H1 (cell line): ENCODE measurements around the gene KCNQ1. TPM values are rescaled to one million over a fixed set of nuclear protein-coding genes. Genes with fewer than 3 reads are reported as not detected.

Experiments
- CTCF ChIA-PET: fragments of 300-600 bp; sonication (Branson Sonifier 250); formaldehyde crosslinking; loops from one replicate; lab custom pipeline; 2021; ENCODE audit not compliant: partially characterized antibody; lab: Charles Lee
- POLR2A ChIA-PET: fragments of 300-600 bp; sonication (Branson Sonifier 250); formaldehyde crosslinking; loops from one replicate; lab custom pipeline; 2021; ENCODE audit warnings: inconsistent platforms; ENCODE audit not compliant: partially characterized antibody; lab: Charles Lee
- DNase-seq, 2 experiments: peaks; one replicate each; pipeline versions ENCODE4 v3.0.0 to v3.0.0-alpha.2; 2010 to 2022; ENCODE audit warnings: low spot score in 2 of 2, low read depth in 1 of 2, mixed read lengths in 1 of 2
- FAIRE-seq: peaks from 2 replicates; lab custom pipeline; 2011; peaks lifted over from hg19 to GRCh38; lab: Jason Lieb, UNC
- H2AFZ ChIP-seq: 2 replicates; pipeline ENCODE4 v1.8.1; 2012; ENCODE audit warnings: low read length, inconsistent platforms
- H2AK5ac ChIP-seq: 2 replicates; pipeline ENCODE4 v1.6.1; 2013; ENCODE audit warnings: low read depth, low read length
- H2BK120ac ChIP-seq: replicated peaks from 2 replicates; pipeline ENCODE3; 2013; ENCODE audit warnings: low read depth, low read length, inconsistent platforms
- H2BK12ac ChIP-seq: 2 replicates; pipeline ENCODE4 v1.6.1; 2013; ENCODE audit warnings: low read depth, low read length
- H2BK15ac ChIP-seq: 2 replicates; pipeline ENCODE4 v1.6.1; 2013; ENCODE audit warnings: low read length
- H2BK20ac ChIP-seq: 2 replicates; pipeline ENCODE4 v1.6.1; 2013; ENCODE audit warnings: low read length
- H2BK5ac ChIP-seq: 2 replicates; pipeline ENCODE4 v1.6.1; 2013; ENCODE audit warnings: low read depth, low read length
- H3K14ac ChIP-seq: 2 replicates; pipeline ENCODE4 v1.6.1; 2013; ENCODE audit warnings: inconsistent platforms; ENCODE audit not compliant: insufficient read length
- H3K18ac ChIP-seq: 2 replicates; pipeline ENCODE4 v1.6.1; 2013; ENCODE audit warnings: low read length; ENCODE audit errors: extremely low read depth
- H3K23ac ChIP-seq: 2 replicates; pipeline ENCODE4 v1.6.1; 2013; ENCODE audit warnings: inconsistent platforms; ENCODE audit not compliant: insufficient read length
- H3K23me2 ChIP-seq: 2 replicates; pipeline ENCODE4 v1.6.1; 2013; ENCODE audit warnings: low read depth, low read length
- H3K27ac ChIP-seq: 2 replicates; pipeline ENCODE4 v1.6.1; 2011; ENCODE audit warnings: low read depth, low read length, inconsistent platforms
- H3K27me3 ChIP-seq, 4 experiments: replicated peaks in 1 of 4; 1 replicate in 1 of 4; 2 replicates in 3 of 4; pipeline versions ENCODE4 v1.6.1 to v1.8.1; 2011 to 2013; ENCODE audit warnings: low read length in 3 of 4, mild to moderate bottlenecking in 3 of 4, inconsistent platforms in 2 of 4, mixed read lengths in 2 of 4, moderate library complexity in 1 of 4; ENCODE audit not compliant: control insufficient read depth in 3 of 4, insufficient read depth in 3 of 4; ENCODE audit errors: extremely low read depth in 1 of 4
- H3K36me3 ChIP-seq, 4 experiments: 2 replicates each; pipeline versions ENCODE4 v1.6.1 to v1.8.1; 2011 to 2013; ENCODE audit warnings: mild to moderate bottlenecking in 4 of 4, low read length in 3 of 4, moderate library complexity in 2 of 4, control low read depth in 1 of 4, inconsistent platforms in 1 of 4; ENCODE audit not compliant: insufficient read depth in 4 of 4, control insufficient read depth in 2 of 4
- H3K4ac ChIP-seq: replicated peaks from 2 replicates; pipeline ENCODE3; 2013; ENCODE audit warnings: low read length, low read depth, mixed read lengths, inconsistent platforms; ENCODE audit not compliant: insufficient read length
- H3K4me1 ChIP-seq, 4 experiments: replicated peaks in 1 of 4; 1 replicate in 1 of 4; 2 replicates in 3 of 4; pipeline versions ENCODE4 v1.6.1 to v1.8.1; 2011 to 2013; ENCODE audit warnings: low read length in 3 of 4, inconsistent platforms in 2 of 4, mixed read lengths in 1 of 4; ENCODE audit not compliant: insufficient read depth in 4 of 4, control insufficient read depth in 3 of 4
- H3K4me2 ChIP-seq, 2 experiments: 2 replicates each; pipeline versions ENCODE4 v1.6.1 to v1.8.1; 2011 to 2013; ENCODE audit warnings: low read depth in 2 of 2, low read length in 2 of 2, control low read depth in 1 of 2, inconsistent platforms in 1 of 2, mild to moderate bottlenecking in 1 of 2; ENCODE audit not compliant: insufficient read depth in 1 of 2
- H3K4me3 ChIP-seq, 4 experiments: fragments of 200-600, 300-600 bp in 1 of 4; sonication (generic), shearing (Covaris generic), sonication (Bioruptor Twin) in 1 of 4; 2 replicates each; pipeline versions ENCODE4 v1.5.1 to v1.8.1; 2011 to 2016; ENCODE audit warnings: low read length in 4 of 4, low read depth in 3 of 4, control low read depth in 2 of 4, inconsistent platforms in 2 of 4, mild to moderate bottlenecking in 2 of 4, mixed read lengths in 1 of 4, moderate library complexity in 1 of 4; ENCODE audit not compliant: insufficient read depth in 2 of 4; ENCODE audit errors: extremely low read depth in 1 of 4
- H3K56ac ChIP-seq: replicated peaks from 2 replicates; pipeline ENCODE3; 2013; ENCODE audit warnings: low read depth, mild to moderate bottlenecking, mixed read lengths, low read length, inconsistent platforms; ENCODE audit not compliant: insufficient read length
- H3K79me1 ChIP-seq: 2 replicates; pipeline ENCODE4 v1.6.1; 2013; ENCODE audit warnings: low read depth, low read length, control low read depth
- H3K79me2 ChIP-seq, 2 experiments: 2 replicates each; pipeline versions ENCODE4 v1.6.1 to v1.8.1; 2012 to 2013; ENCODE audit warnings: low read length in 2 of 2, mild to moderate bottlenecking in 2 of 2, inconsistent platforms in 1 of 2; ENCODE audit not compliant: insufficient read depth in 2 of 2, control insufficient read depth in 1 of 2
- H3K9ac ChIP-seq, 4 experiments: replicated peaks in 1 of 4; 1 replicate in 1 of 4; 2 replicates in 3 of 4; pipeline versions ENCODE4 v1.6.1 to v1.8.1; 2011 to 2013; ENCODE audit warnings: low read depth in 3 of 4, low read length in 3 of 4, control low read depth in 2 of 4, mild to moderate bottlenecking in 2 of 4, moderate library complexity in 2 of 4, inconsistent platforms in 1 of 4; ENCODE audit errors: extremely low read depth in 1 of 4
- H3K9me3 ChIP-seq, 2 experiments: 2 replicates each; pipeline versions ENCODE4 v1.6.1 to v1.8.1; 2012 to 2013; ENCODE audit warnings: mild to moderate bottlenecking in 2 of 2, moderate library complexity in 2 of 2, control low read depth in 1 of 2, inconsistent platforms in 1 of 2, low read depth in 1 of 2, low read length in 1 of 2, mixed read lengths in 1 of 2; ENCODE audit not compliant: insufficient read depth in 2 of 2
- H4K20me1 ChIP-seq, 2 experiments: replicated peaks in 1 of 2; 2 replicates each; pipeline versions ENCODE3 to v1.8.1; 2011 to 2013; ENCODE audit warnings: inconsistent platforms in 2 of 2, low read length in 2 of 2, mild to moderate bottlenecking in 1 of 2; ENCODE audit not compliant: insufficient read depth in 2 of 2, control insufficient read depth in 1 of 2
- H4K5ac ChIP-seq: 2 replicates; pipeline ENCODE4 v1.6.1; 2013; ENCODE audit warnings: low read length, low read depth, mixed read lengths, inconsistent platforms; ENCODE audit not compliant: insufficient read length
- H4K8ac ChIP-seq: 2 replicates; pipeline ENCODE4 v1.8.0; 2013; ENCODE audit warnings: mild to moderate bottlenecking, moderate library complexity, low read length, inconsistent platforms; ENCODE audit not compliant: insufficient read depth; ENCODE audit errors: extremely low read depth
- H4K91ac ChIP-seq: replicated peaks from 2 replicates; pipeline ENCODE3; 2013; ENCODE audit warnings: low read length, mixed read lengths, inconsistent platforms; ENCODE audit not compliant: insufficient read length
- CBX8 ChIP-seq: fragments of 300-800, 300-1000 bp; sonication (generic); IDR thresholded peaks from 2 replicates; pipeline ENCODE4 v1.7.1; 2016; ENCODE audit warnings: low read depth, low read length, borderline replicate concordance
- CTBP2 ChIP-seq: IDR thresholded peaks from 2 replicates; pipeline ENCODE4 v1.7.0; 2011; ENCODE audit warnings: borderline replicate concordance, mild to moderate bottlenecking, moderate library complexity, mixed read lengths, low read length; ENCODE audit not compliant: insufficient read depth, insufficient read length
- EP300 ChIP-seq, 2 experiments: IDR thresholded peaks; 1 replicate in 1 of 2; 2 replicates in 1 of 2; pipeline ENCODE4 v1.6.1; 2011 to 2012; ENCODE audit warnings: low read depth in 2 of 2, low read length in 2 of 2, mild to moderate bottlenecking in 2 of 2, borderline replicate concordance in 1 of 2, inconsistent platforms in 1 of 2, moderate library complexity in 1 of 2
- POLR2A ChIP-seq, 2 experiments: IDR thresholded peaks; 1 replicate in 1 of 2; 2 replicates in 1 of 2; pipeline ENCODE4 v1.6.1; 2011; ENCODE audit warnings: low read depth in 2 of 2, low read length in 2 of 2, mild to moderate bottlenecking in 2 of 2; ENCODE audit errors: control extremely low read depth in 1 of 2
- POU5F1 ChIP-seq: IDR thresholded peaks from 2 replicates; pipeline ENCODE4 v1.6.1; 2011; ENCODE audit warnings: low read depth, mild to moderate bottlenecking, low read length, moderate library complexity
- SIX5 ChIP-seq: IDR thresholded peaks from 2 replicates; pipeline ENCODE4 v1.6.1; 2011; ENCODE audit warnings: mild to moderate bottlenecking, low read depth, low read length
- WGBS, 2 experiments: shearing (Covaris generic) in 1 of 2; methylation state at CpG; one replicate each; pipeline versions ENCODE4 v1.1.6 to v1.1.7; 2013 to 2015; ENCODE audit warnings: low lambda C conversion rate in 2 of 2, mixed read lengths in 2 of 2, inconsistent platforms in 1 of 2, low coverage in 1 of 2, missing lambda C conversion rate in 1 of 2; ENCODE audit not compliant: insufficient replicate concordance in 2 of 2, insufficient coverage in 1 of 2, insufficient read length in 1 of 2; ENCODE audit errors: extremely low coverage in 1 of 2, missing lambda C conversion rate in 1 of 2; 5-methylcytosine and 5-hydroxymethylcytosine counted together
- polyA plus RNA-seq, 7 experiments: library from polyadenylated mRNA; depleted of rRNA in 3 of 7; stranded (reverse) in 5 of 7; unstranded in 2 of 7; fragments of >200 nt in 5 of 7; fragments of 200-250 nt in 2 of 7; gene quantifications; 1 replicate in 5 of 7; 2 replicates in 1 of 7; 4 replicates in 1 of 7; pipeline versions ENCODE4 v1.2.1 to v1.2.3, GENCODE V29; 2011 to 2013; ENCODE audit warnings: missing spikeins in 2 of 7, mixed read lengths in 2 of 7
- total RNA-seq: library from RNA; stranded (reverse); fragmentation: NEBNext Ultra II Directional; extraction: Animal tissue kit (Norgen Biotek cat#: 25700); gene quantifications from 2 replicates; pipeline ENCODE4 v1.2.1, GENCODE V29; 2021

Gene KCNQ1
- total and polyA plus RNA-seq, 2 of the 8 experiments (the other 6 are each of a cell fraction or from before 2014, with no cell fraction given), result 1.9 to 2.0 TPM

DNA sequence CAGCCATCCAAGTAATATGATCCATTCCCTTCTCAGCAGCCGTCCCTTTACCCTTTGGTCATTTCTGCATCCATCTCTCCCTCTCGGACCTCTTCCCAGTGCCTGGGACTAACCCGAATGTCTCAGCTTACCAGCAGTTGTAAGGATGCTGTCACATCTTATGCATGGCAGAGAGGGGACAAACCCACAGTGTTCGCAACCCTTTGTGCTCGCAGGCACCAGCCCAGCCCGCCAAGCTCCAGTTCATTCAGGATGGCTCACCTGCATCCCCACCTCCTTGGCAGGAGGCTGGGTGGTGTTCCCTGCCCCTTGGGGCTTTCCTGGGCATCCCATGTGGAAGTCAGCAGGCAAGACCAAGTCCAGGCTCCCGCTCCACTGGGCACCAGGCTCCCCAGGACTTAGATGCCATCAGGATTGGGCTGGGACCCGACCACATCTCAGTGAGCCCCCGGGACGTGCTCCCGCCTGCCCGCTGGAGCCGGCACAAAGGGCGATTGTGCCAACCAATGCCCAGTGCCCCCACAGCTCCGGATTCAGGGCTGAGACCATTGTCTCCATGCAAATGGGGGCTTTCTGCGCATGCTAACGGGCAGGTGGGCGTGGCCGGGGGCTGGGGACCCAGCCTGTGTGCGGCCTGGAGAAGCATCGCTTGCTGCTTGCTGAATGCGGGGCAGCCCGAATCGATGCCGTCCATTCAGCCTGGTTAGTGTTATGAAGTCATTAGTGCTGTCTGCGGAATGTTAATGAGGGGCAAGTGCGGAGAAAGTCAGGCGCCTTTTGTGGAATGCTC is 146.4 kb downstream of the KCNQ1 start:
- Histone ChIP-seq H3K56ac (no peak overlapping the region), H2BK20ac (no peak overlapping the region), H4K20me1 (peaks cover 0 to 11% of the 10 kb centered on the region in 2 experiments), H4K8ac (no peak overlapping the region), H2BK5ac (no peak overlapping the region), H3K9ac (no peak overlapping the region), H3K4ac (no peak overlapping the region), H2AFZ (no peak overlapping the region), H3K4me3 (no peak overlapping the region), H3K79me1 (no peaks in the 10 kb centered on the region), H3K4me1 (no peaks in the 10 kb centered on the region), H4K5ac (no peak overlapping the region), H3K36me3 (no peaks in the 10 kb centered on the region), H3K23me2 (no peaks in the 10 kb centered on the region), H4K91ac (no peak overlapping the region), H2BK15ac (no peak overlapping the region), H2AK5ac (no peak overlapping the region), H2BK12ac (no peak overlapping the region), H2BK120ac (no peak overlapping the region), H3K23ac (no peak overlapping the region), H3K18ac (no peak overlapping the region), H3K79me2 (no peaks in the 10 kb centered on the region), H3K9me3 (peaks cover 6 to 12% of the 10 kb centered on the region in 2 experiments; a peak in 2 of 4 replicates), H3K27ac (no peak overlapping the region), H3K14ac (no peak overlapping the region), H3K27me3 (peaks cover 34 to 96% (median 85%) of the 10 kb centered on the region in 4 experiments), H3K4me2 (no peak overlapping the region)
- ChIA-PET POLR2A (interaction anchor here (0.9 kb wide), 1 partner anchor 102 kb away, joined by 3 read pairs; no protein-coding TSS in a partner anchor), CTCF (interaction anchor here (0.7 kb wide), 1 partner anchor 644 kb away, joined by 3 read pairs; no protein-coding TSS in a partner anchor)
- FAIRE-seq, result no peak
- no peak for DNase-seq
- TF ChIP-seq POU5F1 (no peak), POLR2A (IDR thresholded peaks at IDR 0.05; ENCODE audit: control extremely low read depth in 1 of 2, low read depth in 2 of 2, low read length in 2 of 2) (no peak), CTBP2 (no peak), SIX5 (no peak), EP300 (IDR thresholded peaks at IDR 0.05; ENCODE audit: borderline replicate concordance in 1 of 2, low read depth in 2 of 2, low read length in 2 of 2) (no peak), CBX8 (no peak)
- WGBS, 2 experiments, result 84% methylated on average over 28 of the region's 28 CpGs; no CpG with 5 or more reads in 1 of the 2 experiments
